ENCODE data around the gene CCL20. TPM values are rescaled to one million over a fixed set of nuclear protein-coding genes. Genes with fewer than 3 reads are reported as not detected.
"Not testable (repeated sequence)": the region's sequence is repeated elsewhere in the genome, so short reads cannot be mapped to it uniquely, and the experiment has no call there.

The CCL20 gene
- total and polyA plus RNA-seq, 3 donors from 2014 or later: 0.55 to 0.99 (median 0.81) TPM

DNA sequence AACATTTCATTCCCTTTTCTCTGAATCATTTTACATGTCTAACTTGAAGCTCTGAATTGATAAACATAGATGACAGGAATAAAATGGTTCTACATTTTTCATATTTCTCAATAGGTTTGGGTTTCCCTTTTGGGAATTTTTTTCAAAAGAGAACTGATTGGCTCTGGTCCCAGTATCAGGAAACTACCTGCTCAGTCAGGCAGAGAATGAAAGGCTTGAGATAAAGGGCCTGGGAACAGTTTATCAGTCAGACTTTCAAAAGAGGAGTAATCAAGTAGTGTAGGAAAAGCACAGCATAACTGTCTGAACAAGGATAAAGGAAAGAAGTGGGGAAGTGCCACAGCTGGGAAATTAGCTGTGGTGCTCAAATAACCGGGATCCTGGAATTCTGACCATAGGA, 28.3 kb upstream of the CCL20 start:
- no peaks in the 10 kb centered on the region for H3K27me3 ChIP-seq
- H3K36me3 ChIP-seq (ENCODE audit: low read depth, missing control alignments): no peaks in the 10 kb centered on the region
- H3K27ac ChIP-seq: no peak overlapping the region
- intact Hi-C loops (cut with DNase I; ENCODE audit: low total_unique reads): no loop called here
- H3K9me3 ChIP-seq: no peaks in the 10 kb centered on the region
- DNase-seq: no peak
- H3K4me1 ChIP-seq: no peaks in the 10 kb centered on the region
- no peak overlapping the region for H3K4me3 ChIP-seq
- no peak for TF ChIP-seq POLR2A (IDR thresholded peaks at IDR 0.05)
- TF ChIP-seq, protein P1, sequence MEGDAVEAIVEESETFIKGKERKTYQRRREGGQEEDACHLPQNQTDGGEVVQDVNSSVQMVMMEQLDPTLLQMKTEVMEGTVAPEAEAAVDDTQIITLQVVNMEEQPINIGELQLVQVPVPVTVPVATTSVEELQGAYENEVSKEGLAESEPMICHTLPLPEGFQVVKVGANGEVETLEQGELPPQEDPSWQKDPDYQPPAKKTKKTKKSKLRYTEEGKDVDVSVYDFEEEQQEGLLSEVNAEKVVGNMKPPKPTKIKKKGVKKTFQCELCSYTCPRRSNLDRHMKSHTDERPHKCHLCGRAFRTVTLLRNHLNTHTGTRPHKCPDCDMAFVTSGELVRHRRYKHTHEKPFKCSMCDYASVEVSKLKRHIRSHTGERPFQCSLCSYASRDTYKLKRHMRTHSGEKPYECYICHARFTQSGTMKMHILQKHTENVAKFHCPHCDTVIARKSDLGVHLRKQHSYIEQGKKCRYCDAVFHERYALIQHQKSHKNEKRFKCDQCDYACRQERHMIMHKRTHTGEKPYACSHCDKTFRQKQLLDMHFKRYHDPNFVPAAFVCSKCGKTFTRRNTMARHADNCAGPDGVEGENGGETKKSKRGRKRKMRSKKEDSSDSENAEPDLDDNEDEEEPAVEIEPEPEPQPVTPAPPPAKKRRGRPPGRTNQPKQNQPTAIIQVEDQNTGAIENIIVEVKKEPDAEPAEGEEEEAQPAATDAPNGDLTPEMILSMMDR (IDR thresholded peaks at IDR 0.05): no peak
- WGBS, 2 donors: 41 to 59% methylated on average over 1 of the region's 1 CpG

DNA sequence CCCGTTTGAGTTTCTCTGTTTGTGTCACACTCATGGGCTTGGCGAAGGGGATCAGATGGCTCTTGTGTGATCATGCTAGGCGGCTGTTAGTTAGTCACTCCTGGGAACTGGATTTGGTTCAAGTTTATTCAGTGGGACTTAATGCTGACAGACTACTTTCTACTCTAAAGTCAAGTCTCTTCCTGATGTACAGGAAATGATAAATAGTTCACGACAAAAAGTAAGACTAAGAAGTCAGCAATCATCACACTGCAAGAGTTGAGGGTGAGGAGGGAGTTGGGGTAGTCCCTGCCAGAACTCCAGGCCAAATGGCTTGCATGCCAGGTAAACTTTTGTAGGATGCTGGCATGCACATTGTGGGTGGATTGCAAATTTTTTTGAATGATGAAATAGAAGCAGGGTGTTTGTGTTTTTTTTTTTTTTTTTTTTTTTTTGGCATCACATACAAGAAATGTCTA, 25.1 kb upstream of the CCL20 start:
- Histone ChIP-seq H3K4me1 (no peaks in the 10 kb centered on the region), H3K36me3 (ENCODE audit: low read depth, missing control alignments) (no peaks in the 10 kb centered on the region), H3K9me3 (no peaks in the 10 kb centered on the region), H3K27ac (no peak overlapping the region), H3K27me3 (no peaks in the 10 kb centered on the region), H3K4me3 (no peak overlapping the region)
- DNase-seq: no peak
- intact Hi-C loops (cut with DNase I; ENCODE audit: low total_unique reads): no loop called here
- TF ChIP-seq POLR2A (IDR thresholded peaks at IDR 0.05): no peak
- TF ChIP-seq, protein P1 (IDR thresholded peaks at IDR 0.05): no peak
- WGBS, 2 donors: 81 to 87% methylated on average over 4 of the region's 4 CpGs

DNA sequence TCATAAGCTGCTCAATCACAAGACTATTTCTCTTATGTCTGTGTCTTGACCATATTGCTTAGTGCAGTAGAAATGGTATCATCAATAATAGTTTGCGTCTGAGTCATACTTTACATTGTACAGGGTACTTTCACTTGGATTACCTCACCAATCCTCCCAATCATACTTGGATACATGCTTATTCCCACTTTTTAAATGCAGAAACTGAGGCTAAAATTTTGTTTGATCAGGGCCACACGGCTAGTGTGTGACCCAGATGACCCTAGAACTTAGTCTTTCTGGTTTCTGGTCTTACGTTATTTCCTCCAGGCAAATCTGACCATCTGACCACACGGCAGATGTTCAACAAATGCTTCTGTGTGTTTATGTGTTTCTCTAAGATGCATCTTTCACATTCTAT, 23.8 kb upstream of the CCL20 start:
- Histone ChIP-seq H3K36me3 (ENCODE audit: low read depth, missing control alignments) (no peaks in the 10 kb centered on the region), H3K9me3 (no peaks in the 10 kb centered on the region), H3K27me3 (no peaks in the 10 kb centered on the region), H3K27ac (no peak overlapping the region), H3K4me3 (no peak overlapping the region), H3K4me1 (no peaks in the 10 kb centered on the region)
- TF ChIP-seq, protein P1 (IDR thresholded peaks at IDR 0.05): no peak
- no peak for TF ChIP-seq POLR2A (IDR thresholded peaks at IDR 0.05)
- 78 to 79% methylated on average over 4 of the region's 4 CpGs for WGBS, 2 donors
- no peak for DNase-seq
- intact Hi-C loops (cut with DNase I; ENCODE audit: low total_unique reads): no loop called here

DNA sequence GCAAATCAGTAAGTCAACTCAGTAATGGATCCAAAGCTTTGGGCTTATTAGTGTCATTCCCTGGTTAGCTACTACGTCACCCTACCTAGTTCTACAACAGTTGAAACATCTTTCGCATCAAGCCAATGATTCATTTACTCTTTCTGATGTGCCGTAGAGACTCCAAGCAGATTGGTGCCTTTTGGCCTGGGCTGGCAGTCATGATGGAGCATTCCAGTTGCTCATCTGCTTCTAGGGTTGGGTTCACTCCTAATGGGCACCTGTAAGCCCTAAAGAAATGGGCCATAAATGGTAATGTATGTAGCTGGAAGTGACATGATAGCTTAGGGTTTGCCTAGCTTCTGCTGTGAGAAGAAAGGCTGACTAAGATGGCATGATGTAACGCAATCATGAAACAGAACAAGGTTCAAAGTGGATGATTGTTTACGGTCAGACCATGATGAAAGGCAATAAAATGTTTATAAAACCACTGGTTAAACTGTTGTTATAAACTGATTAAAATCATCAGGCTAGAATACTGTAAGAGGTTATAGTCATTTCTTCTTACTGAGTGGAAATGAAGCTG, 20.4 kb upstream of the CCL20 start:
- intact Hi-C loops (cut with DNase I; ENCODE audit: low total_unique reads): no loop called here
- TF ChIP-seq POLR2A (IDR thresholded peaks at IDR 0.05): no peak
- TF ChIP-seq, protein P1 (IDR thresholded peaks at IDR 0.05): no peak
- no peaks in the 10 kb centered on the region for H3K4me1 ChIP-seq
- H3K27me3 ChIP-seq: no peaks in the 10 kb centered on the region
- H3K4me3 ChIP-seq: no peak overlapping the region
- WGBS, 2 donors: 86 to 91% methylated on average over 5 of the region's 5 CpGs
- no peak overlapping the region for H3K27ac ChIP-seq
- H3K36me3 ChIP-seq (ENCODE audit: low read depth, missing control alignments): no peaks in the 10 kb centered on the region
- no peak for DNase-seq
- H3K9me3 ChIP-seq: no peaks in the 10 kb centered on the region

DNA sequence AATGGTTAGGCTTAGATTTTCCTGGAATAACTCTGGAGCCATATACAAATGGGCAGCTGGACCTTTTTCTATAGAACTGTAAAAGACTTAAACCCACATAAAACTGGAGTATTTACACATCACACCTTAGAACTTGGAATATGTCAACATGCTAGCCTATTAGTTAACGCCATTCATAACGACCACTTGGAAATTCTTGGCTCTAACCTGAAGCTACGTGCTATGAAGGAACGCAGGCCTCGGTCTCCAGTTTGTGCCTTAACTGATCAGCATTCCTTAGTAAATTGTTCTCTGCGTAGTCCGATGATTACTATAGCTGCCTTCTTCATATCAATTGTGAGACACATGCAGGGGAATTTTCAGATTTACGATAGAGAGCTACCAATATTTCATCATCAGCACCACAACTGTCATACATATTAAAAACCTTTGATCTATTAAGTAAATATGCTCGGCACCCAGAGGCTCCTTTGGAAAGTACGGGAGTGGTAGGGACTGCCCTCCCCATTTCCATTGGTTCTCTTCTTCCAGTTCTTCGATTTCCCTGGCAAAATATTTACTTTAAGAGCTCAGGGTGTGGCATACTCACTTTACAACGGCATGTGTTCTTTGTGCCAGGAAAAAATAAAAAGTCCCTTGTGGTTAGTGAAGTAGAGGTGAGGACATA, 17.5 kb upstream of the CCL20 start:
- H3K9me3 ChIP-seq: no peaks in the 10 kb centered on the region
- WGBS, 2 donors: 70 to 71% methylated on average over 12 of the region's 12 CpGs
- DNase-seq: no peak
- H3K4me3 ChIP-seq: no peak overlapping the region
- no peaks in the 10 kb centered on the region for H3K36me3 ChIP-seq (ENCODE audit: low read depth, missing control alignments)
- no peak for TF ChIP-seq POLR2A (IDR thresholded peaks at IDR 0.05)
- TF ChIP-seq, protein P1 (IDR thresholded peaks at IDR 0.05): no peak
- H3K27me3 ChIP-seq: no peaks in the 10 kb centered on the region
- intact Hi-C loops (cut with DNase I; ENCODE audit: low total_unique reads): no loop called here
- H3K27ac ChIP-seq: no peak overlapping the region
- H3K4me1 ChIP-seq: no peaks in the 10 kb centered on the region

DNA sequence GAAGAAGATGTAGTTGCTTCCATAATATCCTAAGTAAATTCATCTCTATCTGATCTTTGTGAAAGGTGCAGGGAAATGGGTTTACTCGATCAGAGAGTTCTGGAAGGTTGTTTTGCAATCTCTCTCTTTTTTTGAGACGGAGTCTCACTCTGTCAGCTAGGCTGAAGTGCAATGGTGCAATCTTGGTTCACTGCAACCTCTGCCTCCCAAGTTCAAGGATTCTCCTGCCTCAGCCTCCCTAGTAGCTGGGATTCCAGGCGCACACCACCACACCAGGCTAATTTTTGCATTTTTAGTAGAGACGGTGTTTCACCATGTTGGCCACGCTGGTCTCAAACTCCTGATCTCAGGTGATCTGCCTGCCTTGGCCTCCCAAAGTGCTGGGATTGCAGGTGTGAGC, 16.9 kb upstream of the CCL20 start:
- H3K9me3 ChIP-seq; H3K36me3 ChIP-seq (ENCODE audit: low read depth, missing control alignments); H3K4me1 ChIP-seq; intact Hi-C loops (cut with DNase I; ENCODE audit: low total_unique reads); H3K4me3 ChIP-seq; H3K27me3 ChIP-seq; DNase-seq; H3K27ac ChIP-seq: not testable (repeated sequence)
- 88 to 93% methylated on average over 5 of the region's 5 CpGs for WGBS, 2 donors
